H1 (cell line): ENCODE measurements around the gene ARID5B.

Experiments used
- CEBPB ChIP-seq: IDR thresholded peaks from 2 replicates; pipeline ENCODE4 v1.6.1; 2012; ENCODE audit warnings: low read depth, low read length
- EZH2 ChIP-seq: fragments of 200-600 bp; sonication (generic); IDR thresholded peaks from 2 replicates; pipeline ENCODE4 v1.7.1; 2012; ENCODE audit warnings: low read depth, mild to moderate bottlenecking, moderate library complexity, low read length, inconsistent platforms; ENCODE audit not compliant: severe bottlenecking
- JUN ChIP-seq: IDR thresholded peaks from 2 replicates; pipeline ENCODE4 v1.6.1; 2011; ENCODE audit warnings: low read depth, mild to moderate bottlenecking, improper control_type of control experiment, low read length
- POLR2A ChIP-seq, 2 experiments: IDR thresholded peaks; 1 replicate in 1 of 2; 2 replicates in 1 of 2; pipeline ENCODE4 v1.6.1; 2011; ENCODE audit warnings: low read depth in 2 of 2, low read length in 2 of 2, mild to moderate bottlenecking in 2 of 2; ENCODE audit errors: control extremely low read depth in 1 of 2
- POLR2AphosphoS5 ChIP-seq: IDR thresholded peaks from 2 replicates; pipeline ENCODE4 v1.6.1; 2011; ENCODE audit warnings: low read depth, low read length
- RAD21 ChIP-seq, 2 experiments: IDR thresholded peaks in 1 of 2; conservative IDR thresholded peaks in 1 of 2; 2 replicates each; pipeline ENCODE4 v1.6.1; 2011; ENCODE audit warnings: low read depth in 2 of 2, low read length in 2 of 2, improper control_type of control experiment in 1 of 2, inconsistent platforms in 1 of 2, mild to moderate bottlenecking in 1 of 2, moderate library complexity in 1 of 2
- RXRA ChIP-seq: IDR thresholded peaks from 2 replicates; pipeline ENCODE4 v1.6.1; 2011; ENCODE audit warnings: low read depth, mild to moderate bottlenecking, low read length, moderate library complexity; ENCODE audit not compliant: insufficient read depth
- TCF12 ChIP-seq: IDR thresholded peaks from 2 replicates; pipeline ENCODE4 v1.6.1; 2011; ENCODE audit warnings: low read depth, mild to moderate bottlenecking, low read length
- YY1 ChIP-seq: IDR thresholded peaks from 2 replicates; pipeline ENCODE4 v1.6.1; 2011; ENCODE audit warnings: low read depth, mild to moderate bottlenecking, low read length
- TF ChIP-seq, protein P1 (sequence below), 3 experiments: IDR thresholded peaks; 1 replicate in 2 of 3; 2 replicates in 1 of 3; pipeline versions ENCODE4 v1.5.1 to v1.6.1; 2011; ENCODE audit warnings: low read length in 3 of 3, mild to moderate bottlenecking in 3 of 3, inconsistent platforms in 2 of 3, low read depth in 1 of 3, moderate library complexity in 1 of 3; ENCODE audit not compliant: insufficient read depth in 1 of 3; ENCODE audit errors: control extremely low read depth in 1 of 3
- TF ChIP-seq, protein P2 (sequence below): IDR thresholded peaks from 2 replicates; pipeline ENCODE4 v1.6.1; 2012; ENCODE audit warnings: inconsistent platforms
- TF ChIP-seq, protein P3 (sequence below): IDR thresholded peaks from 2 replicates; pipeline ENCODE4 v1.6.1; 2012; ENCODE audit warnings: low read length, inconsistent platforms

DNA sequence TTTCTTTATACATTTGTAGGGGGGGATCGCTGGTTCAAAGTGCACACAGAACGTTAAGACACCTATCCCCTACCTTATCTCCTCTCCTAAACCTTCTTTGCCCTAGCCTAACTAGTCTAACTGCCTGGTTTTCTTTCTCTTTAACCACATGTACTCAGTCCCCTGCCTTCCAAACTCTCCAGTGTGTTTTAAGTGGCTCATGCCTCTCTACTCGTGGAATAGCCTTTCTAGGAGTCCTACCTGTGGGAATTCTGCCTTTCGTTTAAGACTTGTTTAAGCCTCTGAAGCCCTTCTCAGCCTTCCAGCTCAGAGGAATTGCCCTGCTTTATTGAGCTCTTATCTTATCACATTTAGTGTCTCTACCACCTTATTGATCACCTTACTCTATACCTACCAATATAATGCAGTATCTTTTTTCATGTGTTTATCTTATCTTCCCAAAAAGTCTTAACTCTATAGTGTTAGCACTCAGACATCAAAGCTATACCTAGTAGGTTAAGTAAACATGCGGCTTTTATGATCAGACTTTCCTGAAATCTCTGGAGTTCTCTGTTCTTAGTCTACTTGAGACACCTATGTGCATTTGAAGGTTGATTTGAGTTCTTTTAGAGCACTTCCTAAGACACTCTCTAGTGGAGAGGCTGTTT is 50.7 kb downstream of the ARID5B start:
- TF ChIP-seq, protein P1, sequence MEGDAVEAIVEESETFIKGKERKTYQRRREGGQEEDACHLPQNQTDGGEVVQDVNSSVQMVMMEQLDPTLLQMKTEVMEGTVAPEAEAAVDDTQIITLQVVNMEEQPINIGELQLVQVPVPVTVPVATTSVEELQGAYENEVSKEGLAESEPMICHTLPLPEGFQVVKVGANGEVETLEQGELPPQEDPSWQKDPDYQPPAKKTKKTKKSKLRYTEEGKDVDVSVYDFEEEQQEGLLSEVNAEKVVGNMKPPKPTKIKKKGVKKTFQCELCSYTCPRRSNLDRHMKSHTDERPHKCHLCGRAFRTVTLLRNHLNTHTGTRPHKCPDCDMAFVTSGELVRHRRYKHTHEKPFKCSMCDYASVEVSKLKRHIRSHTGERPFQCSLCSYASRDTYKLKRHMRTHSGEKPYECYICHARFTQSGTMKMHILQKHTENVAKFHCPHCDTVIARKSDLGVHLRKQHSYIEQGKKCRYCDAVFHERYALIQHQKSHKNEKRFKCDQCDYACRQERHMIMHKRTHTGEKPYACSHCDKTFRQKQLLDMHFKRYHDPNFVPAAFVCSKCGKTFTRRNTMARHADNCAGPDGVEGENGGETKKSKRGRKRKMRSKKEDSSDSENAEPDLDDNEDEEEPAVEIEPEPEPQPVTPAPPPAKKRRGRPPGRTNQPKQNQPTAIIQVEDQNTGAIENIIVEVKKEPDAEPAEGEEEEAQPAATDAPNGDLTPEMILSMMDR (IDR thresholded peaks at IDR 0.05; ENCODE audit: control extremely low read depth in 1 of 3, insufficient read depth in 1 of 3, low read depth in 1 of 3, low read length in 3 of 3): no peak
- no peak for TF ChIP-seq RAD21 (IDR thresholded peaks at IDR 0.05 in 1 of 2, conservative IDR thresholded peaks at IDR 0.05 in 1 of 2; ENCODE audit: low read depth in 2 of 2, low read length in 2 of 2)
- no peak for TF ChIP-seq POLR2A (IDR thresholded peaks at IDR 0.05; ENCODE audit: control extremely low read depth in 1 of 2, low read depth in 2 of 2, low read length in 2 of 2)
- TF ChIP-seq JUN: no peak
- TF ChIP-seq, protein P2, sequence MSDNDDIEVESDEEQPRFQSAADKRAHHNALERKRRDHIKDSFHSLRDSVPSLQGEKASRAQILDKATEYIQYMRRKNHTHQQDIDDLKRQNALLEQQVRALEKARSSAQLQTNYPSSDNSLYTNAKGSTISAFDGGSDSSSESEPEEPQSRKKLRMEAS: no peak
- TF ChIP-seq POLR2AphosphoS5: no peak
- TF ChIP-seq RXRA: no peak
- TF ChIP-seq YY1: no peak
- TF ChIP-seq, protein P3, sequence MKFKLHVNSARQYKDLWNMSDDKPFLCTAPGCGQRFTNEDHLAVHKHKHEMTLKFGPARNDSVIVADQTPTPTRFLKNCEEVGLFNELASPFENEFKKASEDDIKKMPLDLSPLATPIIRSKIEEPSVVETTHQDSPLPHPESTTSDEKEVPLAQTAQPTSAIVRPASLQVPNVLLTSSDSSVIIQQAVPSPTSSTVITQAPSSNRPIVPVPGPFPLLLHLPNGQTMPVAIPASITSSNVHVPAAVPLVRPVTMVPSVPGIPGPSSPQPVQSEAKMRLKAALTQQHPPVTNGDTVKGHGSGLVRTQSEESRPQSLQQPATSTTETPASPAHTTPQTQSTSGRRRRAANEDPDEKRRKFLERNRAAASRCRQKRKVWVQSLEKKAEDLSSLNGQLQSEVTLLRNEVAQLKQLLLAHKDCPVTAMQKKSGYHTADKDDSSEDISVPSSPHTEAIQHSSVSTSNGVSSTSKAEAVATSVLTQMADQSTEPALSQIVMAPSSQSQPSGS: no peak
- TF ChIP-seq CEBPB: no peak
- TF ChIP-seq TCF12: no peak
- no peak for TF ChIP-seq EZH2
